SK-N-SH treated with all-trans-retinoic acid at 6 μM for 48 hours (cell line): ENCODE measurements around the gene DNAJB5.

Experiments used
- ATAC-seq: fragments of 200-7000 bp; cut with Tn5 transposase; 3 replicates; pipeline ENCODE4 v1.9.1; 2020; ENCODE audit warnings: mild to moderate bottlenecking, moderate library complexity
- ARNTL ChIP-seq: fragments of 450-650 bp; formaldehyde crosslinking; IDR thresholded peaks from 2 replicates; pipeline ENCODE4 v1.5.0; 2020; ENCODE audit warnings: low read depth, mild to moderate bottlenecking, moderate library complexity, borderline replicate concordance
- BACH2 ChIP-seq: fragments of 250-450 bp; sonication (Bioruptor Pico); IDR thresholded peaks from 2 replicates; pipeline ENCODE4 v1.9.0; 2021; ENCODE audit warnings: mild to moderate bottlenecking, borderline replicate concordance
- CSDC2 ChIP-seq: fragments of 250-450 bp; sonication (Bioruptor Pico); IDR thresholded peaks from 2 replicates; pipeline ENCODE4 v1.5.0; 2020; ENCODE audit warnings: mild to moderate bottlenecking, moderate library complexity
- ESRRG ChIP-seq: fragments of 250-450 bp; sonication (Bioruptor Pico); IDR thresholded peaks from 2 replicates; pipeline ENCODE4 v1.6.1; 2021; ENCODE audit warnings: mild to moderate bottlenecking
- ISL1 ChIP-seq: fragments of 250-450 bp; sonication (Bioruptor Pico); IDR thresholded peaks from 2 replicates; pipeline ENCODE4 v2.1.2; 2022; ENCODE audit warnings: mild to moderate bottlenecking, moderate library complexity
- OSR1 ChIP-seq: fragments of 250-450 bp; sonication (Bioruptor Pico); IDR thresholded peaks from 2 replicates; pipeline ENCODE4 v1.8.0; 2022; ENCODE audit warnings: moderate library complexity, mild to moderate bottlenecking, inconsistent platforms
- PPARA ChIP-seq: fragments of 250-450 bp; sonication (Bioruptor Pico); IDR thresholded peaks from 2 replicates; pipeline ENCODE4 v1.5.0; 2020; ENCODE audit warnings: mild to moderate bottlenecking, borderline replicate concordance
- RARB ChIP-seq: fragments of 250-450 bp; sonication (Bioruptor Pico); IDR thresholded peaks from 2 replicates; pipeline ENCODE4 v1.8.0; 2021; ENCODE audit warnings: mild to moderate bottlenecking, moderate library complexity
- TCF4 ChIP-seq: fragments of 250-450 bp; sonication (Bioruptor Pico); IDR thresholded peaks from 2 replicates; pipeline ENCODE4 v1.8.0; 2021; ENCODE audit warnings: mild to moderate bottlenecking, moderate library complexity, borderline replicate concordance
- TOX ChIP-seq: fragments of 250-450 bp; sonication (Bioruptor Pico); IDR thresholded peaks from 2 replicates; pipeline ENCODE4 v1.8.0; 2021; ENCODE audit warnings: mild to moderate bottlenecking, moderate library complexity, borderline replicate concordance
- TSHZ2 ChIP-seq: fragments of 250-450 bp; sonication (Bioruptor Pico); IDR thresholded peaks from 2 replicates; pipeline ENCODE4 v1.5.0; 2020; ENCODE audit warnings: mild to moderate bottlenecking, moderate library complexity
- ZC3H10 ChIP-seq: fragments of 250-450 bp; sonication (Bioruptor Pico); IDR thresholded peaks from 2 replicates; pipeline ENCODE4 v1.5.1; 2021; ENCODE audit warnings: mild to moderate bottlenecking, moderate library complexity
- ZFP3 ChIP-seq: fragments of 250-450 bp; sonication (Bioruptor Pico); IDR thresholded peaks from 2 replicates; pipeline ENCODE4 v1.5.0; 2020; ENCODE audit warnings: mild to moderate bottlenecking, moderate library complexity
- ZFP30 ChIP-seq: fragments of 450-650 bp; formaldehyde crosslinking; IDR thresholded peaks from 2 replicates; pipeline ENCODE4 v1.5.0; 2022; ENCODE audit warnings: mild to moderate bottlenecking, moderate library complexity
- ZNF565 ChIP-seq: fragments of 450-650 bp; formaldehyde crosslinking; conservative IDR thresholded peaks from 2 replicates; pipeline ENCODE4 v1.5.0; 2020; ENCODE audit warnings: low read depth, mild to moderate bottlenecking, moderate library complexity
- ZNF70 ChIP-seq: fragments of 450-650 bp; formaldehyde crosslinking; IDR thresholded peaks from 2 replicates; pipeline ENCODE4 v1.5.0; 2020; ENCODE audit warnings: mild to moderate bottlenecking, moderate library complexity
- ZNF8 ChIP-seq: fragments of 450-650 bp; formaldehyde crosslinking; IDR thresholded peaks from 2 replicates; pipeline ENCODE4 v1.5.0; 2020; ENCODE audit warnings: mild to moderate bottlenecking, moderate library complexity
- TF ChIP-seq, protein P1 (sequence below): fragments of 250-450 bp; sonication (Bioruptor Pico); IDR thresholded peaks from 2 replicates; pipeline ENCODE4 v1.5.1; 2021; ENCODE audit warnings: mild to moderate bottlenecking, moderate library complexity
- TF ChIP-seq, protein P2 (sequence below): fragments of 250-450 bp; sonication (Bioruptor Pico); IDR thresholded peaks from 2 replicates; pipeline ENCODE4 v1.8.0; 2021; ENCODE audit warnings: low read depth, mild to moderate bottlenecking, moderate library complexity, borderline replicate concordance
- TF ChIP-seq, protein P3 (sequence below): fragments of 250-450 bp; sonication (Bioruptor Pico); IDR thresholded peaks from 2 replicates; pipeline ENCODE4 v1.8.0; 2020; ENCODE audit warnings: mild to moderate bottlenecking, moderate library complexity, borderline replicate concordance
- TF ChIP-seq, protein P4 (sequence below): fragments of 250-450 bp; sonication (Bioruptor Pico); IDR thresholded peaks from 2 replicates; pipeline ENCODE4 v1.5.1; 2020; ENCODE audit warnings: low read depth, mild to moderate bottlenecking, moderate library complexity

DNAJB5 gene

GRCh38 chr9:34996181-34996904 is 6.8 kb downstream of the DNAJB5 start (continued):
- TF ChIP-seq, protein P1, sequence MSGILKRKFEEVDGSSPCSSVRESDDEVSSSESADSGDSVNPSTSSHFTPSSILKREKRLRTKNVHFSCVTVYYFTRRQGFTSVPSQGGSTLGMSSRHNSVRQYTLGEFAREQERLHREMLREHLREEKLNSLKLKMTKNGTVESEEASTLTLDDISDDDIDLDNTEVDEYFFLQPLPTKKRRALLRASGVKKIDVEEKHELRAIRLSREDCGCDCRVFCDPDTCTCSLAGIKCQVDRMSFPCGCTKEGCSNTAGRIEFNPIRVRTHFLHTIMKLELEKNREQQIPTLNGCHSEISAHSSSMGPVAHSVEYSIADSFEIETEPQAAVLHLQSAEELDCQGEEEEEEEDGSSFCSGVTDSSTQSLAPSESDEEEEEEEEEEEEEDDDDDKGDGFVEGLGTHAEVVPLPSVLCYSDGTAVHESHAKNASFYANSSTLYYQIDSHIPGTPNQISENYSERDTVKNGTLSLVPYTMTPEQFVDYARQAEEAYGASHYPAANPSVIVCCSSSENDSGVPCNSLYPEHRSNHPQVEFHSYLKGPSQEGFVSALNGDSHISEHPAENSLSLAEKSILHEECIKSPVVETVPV (CRISPR knock-in tag) = no peak
- no peak for TF ChIP-seq OSR1
- TF ChIP-seq, protein P2, sequence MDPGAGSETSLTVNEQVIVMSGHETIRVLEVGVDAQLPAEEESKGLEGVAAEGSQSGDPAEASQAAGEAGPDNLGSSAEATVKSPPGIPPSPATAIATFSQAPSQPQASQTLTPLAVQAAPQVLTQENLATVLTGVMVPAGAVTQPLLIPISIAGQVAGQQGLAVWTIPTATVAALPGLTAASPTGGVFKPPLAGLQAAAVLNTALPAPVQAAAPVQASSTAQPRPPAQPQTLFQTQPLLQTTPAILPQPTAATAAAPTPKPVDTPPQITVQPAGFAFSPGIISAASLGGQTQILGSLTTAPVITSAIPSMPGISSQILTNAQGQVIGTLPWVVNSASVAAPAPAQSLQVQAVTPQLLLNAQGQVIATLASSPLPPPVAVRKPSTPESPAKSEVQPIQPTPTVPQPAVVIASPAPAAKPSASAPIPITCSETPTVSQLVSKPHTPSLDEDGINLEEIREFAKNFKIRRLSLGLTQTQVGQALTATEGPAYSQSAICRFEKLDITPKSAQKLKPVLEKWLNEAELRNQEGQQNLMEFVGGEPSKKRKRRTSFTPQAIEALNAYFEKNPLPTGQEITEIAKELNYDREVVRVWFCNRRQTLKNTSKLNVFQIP (CRISPR knock-in tag) = no peak

DNA sequence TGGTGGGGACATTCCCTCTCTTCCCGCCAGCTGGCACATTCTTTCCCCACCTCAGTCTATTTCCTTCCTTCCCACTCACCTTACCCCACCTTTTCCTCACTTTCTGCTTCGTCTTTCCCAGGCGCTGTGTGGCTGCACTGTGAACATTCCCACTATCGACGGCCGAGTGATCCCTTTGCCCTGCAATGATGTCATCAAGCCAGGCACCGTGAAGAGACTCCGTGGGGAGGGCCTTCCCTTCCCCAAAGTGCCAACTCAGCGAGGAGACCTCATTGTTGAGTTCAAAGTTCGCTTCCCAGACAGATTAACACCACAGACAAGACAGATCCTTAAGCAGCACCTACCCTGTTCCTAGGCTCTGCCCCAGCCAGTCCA is 7.3 kb downstream of the DNAJB5 start:
- no peak for TF ChIP-seq ZNF8 (CRISPR knock-in tag)
- TF ChIP-seq CSDC2 (CRISPR knock-in tag) = no peak
- no peak for TF ChIP-seq PPARA (CRISPR knock-in tag)
- no peak for TF ChIP-seq ESRRG (CRISPR knock-in tag)
- no peak for TF ChIP-seq ZNF70 (CRISPR knock-in tag)
- TF ChIP-seq, protein P3, sequence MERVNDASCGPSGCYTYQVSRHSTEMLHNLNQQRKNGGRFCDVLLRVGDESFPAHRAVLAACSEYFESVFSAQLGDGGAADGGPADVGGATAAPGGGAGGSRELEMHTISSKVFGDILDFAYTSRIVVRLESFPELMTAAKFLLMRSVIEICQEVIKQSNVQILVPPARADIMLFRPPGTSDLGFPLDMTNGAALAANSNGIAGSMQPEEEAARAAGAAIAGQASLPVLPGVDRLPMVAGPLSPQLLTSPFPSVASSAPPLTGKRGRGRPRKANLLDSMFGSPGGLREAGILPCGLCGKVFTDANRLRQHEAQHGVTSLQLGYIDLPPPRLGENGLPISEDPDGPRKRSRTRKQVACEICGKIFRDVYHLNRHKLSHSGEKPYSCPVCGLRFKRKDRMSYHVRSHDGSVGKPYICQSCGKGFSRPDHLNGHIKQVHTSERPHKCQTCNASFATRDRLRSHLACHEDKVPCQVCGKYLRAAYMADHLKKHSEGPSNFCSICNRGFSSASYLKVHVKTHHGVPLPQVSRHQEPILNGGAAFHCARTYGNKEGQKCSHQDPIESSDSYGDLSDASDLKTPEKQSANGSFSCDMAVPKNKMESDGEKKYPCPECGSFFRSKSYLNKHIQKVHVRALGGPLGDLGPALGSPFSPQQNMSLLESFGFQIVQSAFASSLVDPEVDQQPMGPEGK (CRISPR knock-in tag) = no peak
- TF ChIP-seq ISL1 (CRISPR knock-in tag) = no peak
- TF ChIP-seq ZFP3 (CRISPR knock-in tag) = no peak
- TF ChIP-seq TOX (CRISPR knock-in tag) = no peak
- TF ChIP-seq, protein P1 (CRISPR knock-in tag) = no peak
- no peak for TF ChIP-seq ZFP30 (CRISPR knock-in tag)
- TF ChIP-seq ARNTL (CRISPR knock-in tag) = no peak
- TF ChIP-seq, protein P4, sequence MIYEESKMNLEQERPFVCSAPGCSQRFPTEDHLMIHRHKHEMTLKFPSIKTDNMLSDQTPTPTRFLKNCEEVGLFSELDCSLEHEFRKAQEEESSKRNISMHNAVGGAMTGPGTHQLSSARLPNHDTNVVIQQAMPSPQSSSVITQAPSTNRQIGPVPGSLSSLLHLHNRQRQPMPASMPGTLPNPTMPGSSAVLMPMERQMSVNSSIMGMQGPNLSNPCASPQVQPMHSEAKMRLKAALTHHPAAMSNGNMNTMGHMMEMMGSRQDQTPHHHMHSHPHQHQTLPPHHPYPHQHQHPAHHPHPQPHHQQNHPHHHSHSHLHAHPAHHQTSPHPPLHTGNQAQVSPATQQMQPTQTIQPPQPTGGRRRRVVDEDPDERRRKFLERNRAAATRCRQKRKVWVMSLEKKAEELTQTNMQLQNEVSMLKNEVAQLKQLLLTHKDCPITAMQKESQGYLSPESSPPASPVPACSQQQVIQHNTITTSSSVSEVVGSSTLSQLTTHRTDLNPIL (CRISPR knock-in tag) = no peak
- no peak for TF ChIP-seq OSR1
- no peak for TF ChIP-seq TCF4
- TF ChIP-seq ZNF565 = no peak
- no peak for TF ChIP-seq TSHZ2 (CRISPR knock-in tag)
- TF ChIP-seq RARB (CRISPR knock-in tag) = no peak
- no peak for TF ChIP-seq BACH2
- TF ChIP-seq ZC3H10 (CRISPR knock-in tag) = no peak
- TF ChIP-seq, all 23 proteins: peak for 0
- ATAC-seq = no peak
